Prostate gland (tissue), 2 donors: ENCODE data around the gene ANTXR1. TPM values are rescaled to one million over a fixed set of nuclear protein-coding genes. Genes with fewer than 3 reads are reported as not detected.

Experiments used
- DNase-seq: peaks from one replicate; pipeline ENCODE4 v3.0.0-alpha.2; 2019; ENCODE audit warnings: low spot score
- H3K27ac ChIP-seq, 2 donors: fragments of 200-600 bp; sonication (generic); 2 replicates each; pipeline ENCODE4 v1.5.1; 2017 to 2019
- H3K27me3 ChIP-seq: fragments of 200-600 bp; sonication (generic); replicated peaks from 2 replicates; pipeline ENCODE4 v1.5.1; 2019; ENCODE audit not compliant: insufficient read depth
- H3K36me3 ChIP-seq, 2 donors: fragments of 200-600 bp; sonication (generic); 1 replicate in 1 of 2; 2 replicates in 1 of 2; pipeline versions ENCODE4 v1.5.1 to v1.8.1; 2017 to 2019
- H3K4me1 ChIP-seq: fragments of 200-600 bp; sonication (generic); replicated peaks from 2 replicates; pipeline ENCODE4 v1.5.1; 2019
- H3K4me3 ChIP-seq, 2 donors: fragments of 200-600 bp; sonication (generic); 2 replicates each; pipeline ENCODE4 v1.5.1; 2017 to 2019
- H3K9me3 ChIP-seq: fragments of 200-600 bp; sonication (generic); 2 replicates; pipeline ENCODE4 v1.5.1; 2017
- CTCF ChIP-seq, 4 experiments: fragments of 200-600 bp in 2 of 4; fragments of 450-650 bp in 2 of 4; sonication (generic) in 2 of 4; IDR thresholded peaks; 1 replicate in 3 of 4; 2 replicates in 1 of 4; pipeline ENCODE4 v1.5.1; 2016 to 2019; ENCODE audit warnings: antibody characterized with exemption in 4 of 4, mild to moderate bottlenecking in 2 of 4, moderate library complexity in 2 of 4
- POLR2A ChIP-seq: fragments of 450-650 bp; IDR thresholded peaks from one replicate; pipeline ENCODE4 v1.6.1; 2016; ENCODE audit warnings: antibody characterized with exemption, mild to moderate bottlenecking
- POLR2AphosphoS5 ChIP-seq: sonication (generic); formaldehyde crosslinking; IDR thresholded peaks from one replicate; pipeline ENCODE4 v1.6.1; 2017; ENCODE audit warnings: antibody characterized with exemption
- WGBS: methylation state at CpG from one replicate; pipeline ENCODE4 v1.1.5; 2018; 5-methylcytosine and 5-hydroxymethylcytosine counted together
- intact Hi-C: fragments of 100-400 bp; cut with DNase I; formaldehyde crosslinking; loops from one replicate; pipeline ENCODE4 v1.14.2; 2022
- total RNA-seq, 2 donors: library from RNA; depleted of rRNA; stranded (reverse); fragments of >200 nt; gene quantifications; one replicate each; pipeline ENCODE4 v1.1.0, GENCODE V29; 2016

The ANTXR1 gene
- total RNA-seq, 2 donors from 2014 or later: 25.8 to 48.7 TPM

- Histone ChIP-seq H3K4me1 (no peaks in the 10 kb centered on the region), H3K27me3 (no peaks in the 10 kb centered on the region), H3K36me3 (no peaks in the 10 kb centered on the region), H3K4me3 (no peak overlapping the region), H3K9me3 (no peaks in the 10 kb centered on the region), H3K27ac (no peak overlapping the region)
- no peak for DNase-seq
- WGBS: 73% methylated on average over 2 of the region's 2 CpGs
- intact Hi-C loops: no loop called here
- TF ChIP-seq POLR2A: no peak
- TF ChIP-seq CTCF (IDR thresholded peaks at IDR 0.05): no peak
- TF ChIP-seq POLR2AphosphoS5: no peak
Observed at GRCh38 chr2:69097891-69098655, 85.1 kb downstream of the ANTXR1 start.

GRCh38 chr2:69099541-69099940 is 86.6 kb downstream of the ANTXR1 start:
- Histone ChIP-seq H3K27ac (no peak overlapping the region), H3K36me3 (no peaks in the 10 kb centered on the region), H3K27me3 (no peaks in the 10 kb centered on the region), H3K9me3 (no peaks in the 10 kb centered on the region), H3K4me3 (no peak overlapping the region), H3K4me1 (no peaks in the 10 kb centered on the region)
- TF ChIP-seq POLR2A (no peak), CTCF (IDR thresholded peaks at IDR 0.05) (no peak), POLR2AphosphoS5 (no peak)
- intact Hi-C loops: no loop called here
- no peak for DNase-seq

- Histone ChIP-seq H3K4me1 (no peaks in the 10 kb centered on the region), H3K27me3 (no peaks in the 10 kb centered on the region), H3K9me3 (no peaks in the 10 kb centered on the region), H3K27ac (no peak overlapping the region), H3K4me3 (no peak overlapping the region), H3K36me3 (no peaks in the 10 kb centered on the region)
- WGBS: 72% methylated on average over 4 of the region's 4 CpGs
- no peak for DNase-seq
- TF ChIP-seq CTCF (IDR thresholded peaks at IDR 0.05) (no peak), POLR2A (no peak), POLR2AphosphoS5 (no peak)
- intact Hi-C loops: loop anchor here (10.0 kb wide), 1 partner anchor 85 kb away; the partner anchor contains the start of gene ANTXR1
Observed at GRCh38 chr2:69100220-69100723, 87.3 kb downstream of the ANTXR1 start.

GRCh38 chr2:69102041-69102593 is 89.1 kb downstream of the ANTXR1 start:
- WGBS: 92% methylated on average over 3 of the region's 3 CpGs
- Histone ChIP-seq H3K4me3 (no peak overlapping the region), H3K9me3 (no peaks in the 10 kb centered on the region), H3K27ac (no peak overlapping the region), H3K36me3 (no peaks in the 10 kb centered on the region), H3K4me1 (no peaks in the 10 kb centered on the region), H3K27me3 (no peaks in the 10 kb centered on the region)
- DNase-seq: no peak
- TF ChIP-seq POLR2A (no peak), CTCF (IDR thresholded peaks at IDR 0.05) (no peak), POLR2AphosphoS5 (no peak)
- intact Hi-C loops: loop anchor here (10.0 kb wide), 1 partner anchor 87 kb away; the partner anchor contains the start of gene ANTXR1
